ENCODE data around the gene LIPF.
"Not testable (repeated sequence)": the region's sequence is repeated elsewhere in the genome, so short reads cannot be mapped to it uniquely, and the experiment has no call there.

Gene LIPF

DNA sequence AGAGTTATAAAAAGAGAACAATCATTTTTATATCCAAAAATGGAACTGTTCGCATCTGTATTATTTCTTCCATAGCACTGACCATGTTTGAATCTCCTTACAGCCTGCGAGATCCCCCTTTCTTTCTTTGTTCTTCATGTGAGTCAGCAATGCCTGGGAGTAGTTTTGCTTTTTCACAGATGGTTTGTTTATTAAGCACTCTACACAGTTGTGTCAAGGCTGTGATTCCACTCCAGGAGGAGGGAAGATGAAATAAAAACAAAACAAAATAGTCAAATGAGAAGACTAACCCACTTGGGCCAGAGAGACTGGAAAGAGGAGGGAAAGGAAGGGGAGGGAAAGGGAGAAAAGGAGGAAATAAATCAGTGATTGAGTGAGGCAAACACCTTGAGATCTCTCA is 7.8 kb downstream of the LIPF start:
- in situ Hi-C loops (cut with MboI; ENCODE audit: low sequenced_read_pairs): no loop called here

DNA sequence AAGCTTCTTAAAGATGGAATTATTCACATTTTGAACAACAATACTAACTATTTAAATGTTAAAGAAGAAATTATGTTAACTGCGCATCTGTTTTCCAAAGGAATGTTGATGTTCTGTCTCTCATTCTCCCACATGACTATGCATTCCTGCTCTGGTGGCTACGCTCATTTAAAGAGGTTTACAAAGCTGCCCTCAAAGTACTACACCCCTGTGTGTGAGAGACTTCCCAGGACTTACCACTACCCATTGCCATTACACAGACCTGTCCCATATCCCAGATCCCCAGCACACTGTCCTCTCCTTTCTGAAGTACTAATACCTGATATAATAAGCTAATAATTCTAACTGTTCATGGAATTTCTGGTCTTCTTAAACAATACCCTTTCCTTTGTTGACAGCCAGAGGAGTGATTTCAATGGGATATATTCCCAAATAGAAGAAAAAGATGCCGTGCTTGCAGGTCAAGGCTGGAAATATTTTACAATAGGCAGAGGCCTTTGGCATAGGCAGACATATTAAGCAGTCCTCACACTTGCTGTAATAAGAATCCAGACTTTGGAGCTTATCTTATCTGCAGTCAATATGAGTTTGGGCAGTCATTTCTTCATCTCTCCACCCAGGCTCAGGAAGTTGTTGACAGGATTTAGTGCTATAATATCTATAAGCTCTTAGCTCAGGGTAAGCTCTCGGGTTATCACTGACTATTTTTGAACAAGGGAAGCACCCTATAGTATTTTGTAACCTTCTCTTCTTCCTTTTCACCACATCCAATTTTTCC is 12.2 kb downstream of the LIPF start:
- in situ Hi-C loops (cut with MboI; ENCODE audit: low sequenced_read_pairs): no loop called here

GRCh38 chr10:88680958-88681357 is 16.7 kb downstream of the LIPF start:
- in situ Hi-C loops (cut with MboI; ENCODE audit: low sequenced_read_pairs): no loop called here

- in situ Hi-C loops (cut with MboI; ENCODE audit: low sequenced_read_pairs): no loop called here
These were observed 18.2 kb downstream of the LIPF start for GRCh38 chr10:88682491-88682890.

GRCh38 chr10:88687853-88688467 is 23.7 kb downstream of the LIPF start:
- in situ Hi-C loops (cut with MboI; ENCODE audit: low sequenced_read_pairs): no loop called here

DNA sequence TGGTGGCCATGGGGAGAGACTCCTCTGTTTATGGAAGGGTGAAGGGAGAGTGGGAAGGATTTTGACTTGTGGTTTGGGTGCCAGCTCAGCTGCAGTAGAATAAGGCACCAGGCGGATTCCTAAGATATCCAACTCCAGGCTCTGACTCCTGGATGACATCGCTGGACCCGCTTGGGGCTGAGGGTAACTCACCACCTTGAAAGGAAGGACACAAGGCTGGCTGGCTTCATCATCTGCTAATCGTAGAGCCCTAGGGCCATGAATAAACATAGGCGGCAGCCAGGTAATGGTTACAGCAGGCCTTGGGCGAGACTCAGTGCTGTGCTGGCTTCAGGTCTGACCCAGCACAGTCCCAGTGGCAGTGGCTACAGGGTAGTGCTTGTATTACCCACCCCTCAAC is 25.1 kb downstream of the LIPF start:
- in situ Hi-C loops (cut with MboI; ENCODE audit: low sequenced_read_pairs): no loop called here

DNA sequence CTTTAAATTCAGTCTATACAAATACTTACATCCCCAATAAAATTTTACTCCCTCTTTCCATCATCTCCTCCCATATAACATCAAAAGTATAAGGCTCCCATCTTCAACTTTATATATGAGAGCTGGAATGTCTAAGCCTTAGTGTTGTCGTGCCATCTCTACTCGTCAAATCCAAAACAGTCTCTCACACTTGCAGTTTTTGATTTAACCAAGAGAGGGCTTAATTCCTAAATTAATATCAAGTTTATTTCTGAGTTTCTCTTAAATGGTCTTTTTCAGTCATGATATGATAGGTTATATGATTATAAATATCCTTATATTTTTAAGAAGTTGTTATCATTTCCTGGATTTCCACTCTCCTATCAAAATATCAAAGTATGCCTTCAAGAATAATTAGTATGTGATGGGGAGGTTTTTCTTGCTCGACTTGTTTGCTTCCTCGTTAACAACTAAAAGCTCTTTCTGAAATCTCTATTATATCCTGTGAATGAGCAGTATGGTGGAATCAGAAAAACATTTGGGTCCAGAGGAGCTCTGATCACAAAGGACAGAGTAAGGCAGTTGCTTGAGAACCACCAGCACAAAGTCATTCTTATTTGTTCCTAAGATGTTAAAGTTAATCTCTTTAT is 29.3 kb downstream of the LIPF start:
- in situ Hi-C loops (cut with MboI; ENCODE audit: low sequenced_read_pairs): no loop called here

GRCh38 chr10:88702848-88703597 is 38.8 kb downstream of the LIPF start:
- in situ Hi-C loops (cut with MboI; ENCODE audit: low sequenced_read_pairs): no loop called here

GRCh38 chr10:88705958-88706357 is 41.7 kb downstream of the LIPF start, which contains the start of gene LIPK:
TSS of gene LIPK (plus strand) at chr10:88706249. CDS start at chr10:88724544, 18,295 bp downstream.
- in situ Hi-C loops (cut with MboI; ENCODE audit: low sequenced_read_pairs): no loop called here

DNA sequence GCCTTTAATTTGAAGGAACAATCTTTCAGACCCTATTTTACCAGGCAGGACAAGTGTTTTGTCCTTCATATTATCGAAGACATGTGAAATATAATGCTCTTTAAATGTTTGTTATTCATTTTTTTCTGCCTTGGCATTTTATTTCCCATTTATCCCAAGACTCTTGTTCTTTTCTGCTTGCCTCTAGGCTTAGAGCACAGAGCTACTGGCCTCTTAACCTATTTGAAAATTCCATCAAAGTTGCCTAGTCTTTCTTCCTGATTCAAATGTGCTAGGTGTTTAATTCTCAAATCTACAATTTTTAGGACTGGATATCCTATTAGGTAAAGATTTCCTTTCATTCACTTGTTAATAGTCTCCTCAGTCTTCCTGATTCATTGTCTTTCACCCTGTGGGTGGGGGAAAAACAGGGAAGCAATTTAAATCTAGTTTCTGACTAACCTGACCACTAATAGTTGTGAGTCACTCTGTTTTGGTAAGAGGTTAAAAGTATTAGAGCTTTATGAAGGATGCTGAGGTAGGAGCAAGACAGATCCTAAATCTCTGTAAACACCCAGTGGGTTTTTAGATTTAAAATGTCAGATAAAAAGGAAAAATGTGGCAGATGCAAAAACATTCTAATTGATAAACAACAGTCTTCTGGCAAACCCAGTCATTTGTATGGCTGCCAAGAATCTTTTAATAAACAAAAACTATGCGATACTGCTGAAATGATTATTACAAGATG is 43.4 kb downstream of the LIPF start:
- in situ Hi-C loops (cut with MboI; ENCODE audit: low sequenced_read_pairs): no loop called here

- in situ Hi-C loops (cut with MboI; ENCODE audit: low sequenced_read_pairs): not testable (repeated sequence)
These were observed 45.1 kb downstream of the LIPF start for GRCh38 chr10:88709361-88709760.

GRCh38 chr10:88715517-88715916 is 51.3 kb downstream of the LIPF start:
- in situ Hi-C loops (cut with MboI; ENCODE audit: low sequenced_read_pairs): no loop called here

DNA sequence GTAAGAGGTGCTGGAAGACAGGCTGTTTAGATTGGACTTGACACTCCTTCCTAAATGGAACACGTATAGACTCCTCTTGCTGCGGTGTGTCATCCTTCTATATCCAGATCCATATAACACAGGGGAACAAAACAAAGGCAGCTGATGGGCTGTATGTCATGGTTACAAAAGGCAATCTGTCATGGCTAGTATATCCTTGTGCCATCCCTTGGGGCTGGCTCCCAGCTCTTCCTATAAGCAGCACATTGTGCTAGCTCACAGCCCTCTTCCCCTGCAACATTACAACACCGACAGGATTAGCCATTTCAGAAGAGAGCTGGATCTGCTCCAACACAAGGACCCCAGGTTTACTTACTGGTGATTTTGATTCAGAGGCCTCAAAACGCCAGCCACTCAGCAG is 57.1 kb downstream of the LIPF start:
- in situ Hi-C loops (cut with MboI; ENCODE audit: low sequenced_read_pairs): no loop called here

DNA sequence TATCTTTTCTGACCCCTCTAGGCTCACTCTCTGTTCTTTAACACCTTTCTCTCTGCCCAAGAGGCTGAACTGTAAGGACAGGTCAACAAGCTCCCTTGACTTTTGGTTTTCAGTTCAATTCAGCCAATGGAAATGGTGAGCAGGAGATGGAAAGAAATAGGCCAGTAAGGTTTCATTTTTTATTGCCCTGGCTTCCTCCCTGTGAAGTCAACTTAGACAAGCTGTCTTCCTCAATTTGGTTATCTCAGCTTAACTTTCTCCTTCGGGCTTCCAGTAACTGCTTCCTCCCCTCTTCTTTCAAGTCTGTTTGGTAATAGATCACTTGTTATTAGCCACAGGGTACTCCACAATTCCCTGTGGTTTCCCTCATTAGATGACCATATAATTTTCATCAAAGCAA is 61.6 kb downstream of the LIPF start:
- in situ Hi-C loops (cut with MboI; ENCODE audit: low sequenced_read_pairs): no loop called here

GRCh38 chr10:88728107-88728763 is 64.0 kb downstream of the LIPF start:
- in situ Hi-C loops (cut with MboI; ENCODE audit: low sequenced_read_pairs): no loop called here

All from HL-60/S4 treated with phorbol 12-myristate 13-acetate at 8.2 ng/mL for 4 days and 3 days (cell line).